GM23338 (cell line): Measurements from ENCODE around the gene TRMT2A. TPM values are rescaled to one million over a fixed set of nuclear protein-coding genes. Genes with fewer than 3 reads are reported as not detected.

ENCODE experiments used
- ATAC-seq: fragments of 200-7000 bp; cut with Tn5 transposase; 3 replicates; pipeline ENCODE4 v1.9.1; 2020
- DNase-seq: peaks from one replicate; pipeline ENCODE4 v3.0.0-alpha.2; 2015; ENCODE audit warnings: low spot score
- H2AFZ ChIP-seq: fragments of 200-600 bp; sonication (generic); 2 replicates; pipeline ENCODE4 v1.8.0; 2016; ENCODE audit warnings: antibody characterized with exemption, mild to moderate bottlenecking, moderate library complexity
- H3F3A ChIP-seq: fragments of 200-600 bp; sonication (generic); replicated peaks from 2 replicates; pipeline ENCODE4 v1.8.0; 2017; ENCODE audit warnings: antibody characterized with exemption, mixed run types, low read depth
- H3K27ac ChIP-seq: fragments of 200-600 bp; sonication (generic); 2 replicates; pipeline ENCODE4 v1.6.1; 2016; ENCODE audit warnings: low read depth
- H3K27me3 ChIP-seq: fragments of 200-600 bp; sonication (generic); 2 replicates; pipeline ENCODE4 v1.8.0; 2016; ENCODE audit warnings: mild to moderate bottlenecking, mixed run types, moderate library complexity; ENCODE audit not compliant: insufficient read depth
- H3K36me3 ChIP-seq: fragments of 200-600 bp; sonication (generic); 2 replicates; pipeline ENCODE4 v1.8.0; 2016; ENCODE audit warnings: mild to moderate bottlenecking; ENCODE audit not compliant: insufficient read depth
- H3K4me1 ChIP-seq: fragments of 200-600 bp; sonication (generic); 2 replicates; pipeline ENCODE4 v1.8.0; 2016; ENCODE audit warnings: mild to moderate bottlenecking, moderate library complexity; ENCODE audit not compliant: insufficient read depth
- H3K4me2 ChIP-seq: fragments of 200-600 bp; sonication (generic); 2 replicates; pipeline ENCODE4 v1.7.1; 2017; ENCODE audit warnings: mixed run types
- H3K4me3 ChIP-seq: fragments of 200-600 bp; sonication (generic); 2 replicates; pipeline ENCODE4 v1.6.1; 2016; ENCODE audit warnings: mixed run types
- H3K79me2 ChIP-seq: fragments of 200-600 bp; sonication (generic); replicated peaks from 2 replicates; pipeline ENCODE4 v1.8.0; 2017; ENCODE audit warnings: mild to moderate bottlenecking; ENCODE audit not compliant: insufficient read depth
- H3K9me2 ChIP-seq: fragments of 200-600 bp; sonication (generic); 2 replicates; pipeline ENCODE4 v1.8.0; 2017; ENCODE audit not compliant: insufficient read depth
- H4K20me1 ChIP-seq: fragments of 200-600 bp; sonication (generic); replicated peaks from 2 replicates; pipeline ENCODE4 v1.8.0; 2017; ENCODE audit warnings: mild to moderate bottlenecking; ENCODE audit not compliant: insufficient read depth
- H3K27ac Mint-ChIP-seq: 2 replicates; pipeline ENCODE4 v1.8.0; 2020; ENCODE audit warnings: inconsistent platforms, mild to moderate bottlenecking, moderate library complexity, mixed read lengths
- H3K27me3 Mint-ChIP-seq: 3 replicates; pipeline ENCODE4 v1.8.0; 2022; ENCODE audit warnings: low read depth, mild to moderate bottlenecking, moderate library complexity, mixed read lengths, inconsistent platforms; ENCODE audit not compliant: insufficient read depth, poor library complexity
- H3K36me3 Mint-ChIP-seq: 3 replicates; pipeline ENCODE4 v1.8.0; 2021; ENCODE audit warnings: low read depth, mild to moderate bottlenecking, inconsistent platforms, moderate library complexity, mixed read lengths
- H3K4me1 Mint-ChIP-seq: 3 replicates; pipeline ENCODE4 v1.8.0; 2020; ENCODE audit warnings: mild to moderate bottlenecking, inconsistent platforms, mixed read lengths
- H3K4me3 Mint-ChIP-seq: 3 replicates; pipeline ENCODE4 v1.8.0; 2021; ENCODE audit warnings: moderate library complexity, mild to moderate bottlenecking, inconsistent platforms, mixed read lengths
- H3K9me3 Mint-ChIP-seq: 3 replicates; pipeline ENCODE4 v1.8.0; 2020; ENCODE audit warnings: moderate library complexity, mild to moderate bottlenecking, inconsistent platforms, mixed read lengths
- JUNB ChIP-seq: IDR thresholded peaks from one replicate; pipeline ENCODE4 v1.6.1; 2016; ENCODE audit warnings: antibody characterized with exemption; ENCODE audit not compliant: unreplicated experiment
- NANOG ChIP-seq: IDR thresholded peaks from 2 replicates; pipeline ENCODE4 v1.6.1; 2016; ENCODE audit warnings: antibody characterized with exemption, borderline replicate concordance
- POLR2AphosphoS5 ChIP-seq: IDR thresholded peaks from 2 replicates; pipeline ENCODE4 v1.6.1; 2016; ENCODE audit warnings: antibody characterized with exemption, low read depth
- STAT1 ChIP-seq: IDR thresholded peaks from one replicate; pipeline ENCODE4 v1.6.1; 2016; ENCODE audit warnings: antibody characterized with exemption; ENCODE audit not compliant: unreplicated experiment
- ZNF114 ChIP-seq: fragments of 250-450 bp; sonication (Bioruptor Pico); IDR thresholded peaks from 2 replicates; pipeline ENCODE4 v1.5.0; 2020; ENCODE audit warnings: mild to moderate bottlenecking, moderate library complexity
- ZNF331 ChIP-seq: fragments of 250-450 bp; sonication (Bioruptor Pico); IDR thresholded peaks from 2 replicates; pipeline ENCODE4 v1.5.0; 2020; ENCODE audit warnings: low read depth, mild to moderate bottlenecking, moderate library complexity
- ZNF462 ChIP-seq: fragments of 250-450 bp; sonication (Bioruptor Pico); IDR thresholded peaks from 2 replicates; pipeline ENCODE4 v1.5.0; 2020; ENCODE audit warnings: mild to moderate bottlenecking, moderate library complexity
- polyA plus RNA-seq: library from polyadenylated mRNA; unstranded; fragments of >200 nt; fragmentation: Nextera tagmentation; extraction: Ambion mirVana; gene quantifications from 2 replicates; pipeline ENCODE4 v1.2.1, GENCODE V29; 2016
- total RNA-seq: library from RNA; depleted of rRNA; stranded (reverse); fragments of >200 nt; shearing (Covaris generic); gene quantifications from 2 replicates; pipeline ENCODE4 v1.2.3, GENCODE V29; 2014
- TF ChIP-seq, protein P1 (sequence below): IDR thresholded peaks from one replicate; pipeline ENCODE4 v1.6.1; 2018; ENCODE audit warnings: antibody characterized with exemption; ENCODE audit not compliant: unreplicated experiment

TRMT2A gene
- total and polyA plus RNA-seq, 2 experiments from 2014 or later: 41.3 to 61.3 TPM

- Histone ChIP-seq H3K4me2 (no peak overlapping the region), H4K20me1 (no peaks in the 10 kb centered on the region; the same call in 1 of the 2 replicates), H3K27ac (no peak overlapping the region), H3K4me3 (no peak overlapping the region), H3F3A (no peaks in the 10 kb centered on the region), H3K36me3 (no peaks in the 10 kb centered on the region), H3K27me3 (no peaks in the 10 kb centered on the region), H3K9me2 (no peaks in the 10 kb centered on the region), H3K4me1 (no peaks in the 10 kb centered on the region), H2AFZ (no peak overlapping the region), H3K79me2 (peaks cover 29% of the 10 kb centered on the region)
- peaks cover 2% of the 10 kb centered on the region; the same call in 1 of the 3 replicates for H3K4me1 Mint-ChIP-seq
- no peaks in the 10 kb centered on the region for H3K36me3 Mint-ChIP-seq
- no peak overlapping the region for H3K27ac Mint-ChIP-seq
- DNase-seq (no peak), ATAC-seq (no peak)
- H3K9me3 Mint-ChIP-seq: no peaks in the 10 kb centered on the region
- TF ChIP-seq, protein P1, sequence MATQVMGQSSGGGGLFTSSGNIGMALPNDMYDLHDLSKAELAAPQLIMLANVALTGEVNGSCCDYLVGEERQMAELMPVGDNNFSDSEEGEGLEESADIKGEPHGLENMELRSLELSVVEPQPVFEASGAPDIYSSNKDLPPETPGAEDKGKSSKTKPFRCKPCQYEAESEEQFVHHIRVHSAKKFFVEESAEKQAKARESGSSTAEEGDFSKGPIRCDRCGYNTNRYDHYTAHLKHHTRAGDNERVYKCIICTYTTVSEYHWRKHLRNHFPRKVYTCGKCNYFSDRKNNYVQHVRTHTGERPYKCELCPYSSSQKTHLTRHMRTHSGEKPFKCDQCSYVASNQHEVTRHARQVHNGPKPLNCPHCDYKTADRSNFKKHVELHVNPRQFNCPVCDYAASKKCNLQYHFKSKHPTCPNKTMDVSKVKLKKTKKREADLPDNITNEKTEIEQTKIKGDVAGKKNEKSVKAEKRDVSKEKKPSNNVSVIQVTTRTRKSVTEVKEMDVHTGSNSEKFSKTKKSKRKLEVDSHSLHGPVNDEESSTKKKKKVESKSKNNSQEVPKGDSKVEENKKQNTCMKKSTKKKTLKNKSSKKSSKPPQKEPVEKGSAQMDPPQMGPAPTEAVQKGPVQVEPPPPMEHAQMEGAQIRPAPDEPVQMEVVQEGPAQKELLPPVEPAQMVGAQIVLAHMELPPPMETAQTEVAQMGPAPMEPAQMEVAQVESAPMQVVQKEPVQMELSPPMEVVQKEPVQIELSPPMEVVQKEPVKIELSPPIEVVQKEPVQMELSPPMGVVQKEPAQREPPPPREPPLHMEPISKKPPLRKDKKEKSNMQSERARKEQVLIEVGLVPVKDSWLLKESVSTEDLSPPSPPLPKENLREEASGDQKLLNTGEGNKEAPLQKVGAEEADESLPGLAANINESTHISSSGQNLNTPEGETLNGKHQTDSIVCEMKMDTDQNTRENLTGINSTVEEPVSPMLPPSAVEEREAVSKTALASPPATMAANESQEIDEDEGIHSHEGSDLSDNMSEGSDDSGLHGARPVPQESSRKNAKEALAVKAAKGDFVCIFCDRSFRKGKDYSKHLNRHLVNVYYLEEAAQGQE: no peak
- H3K4me3 Mint-ChIP-seq: no peak overlapping the region
- peaks cover 14% of the 10 kb centered on the region for H3K27me3 Mint-ChIP-seq
Observed at GRCh38 chr22:20137671-20138416, 20.8 kb upstream of the TRMT2A start.

DNA sequence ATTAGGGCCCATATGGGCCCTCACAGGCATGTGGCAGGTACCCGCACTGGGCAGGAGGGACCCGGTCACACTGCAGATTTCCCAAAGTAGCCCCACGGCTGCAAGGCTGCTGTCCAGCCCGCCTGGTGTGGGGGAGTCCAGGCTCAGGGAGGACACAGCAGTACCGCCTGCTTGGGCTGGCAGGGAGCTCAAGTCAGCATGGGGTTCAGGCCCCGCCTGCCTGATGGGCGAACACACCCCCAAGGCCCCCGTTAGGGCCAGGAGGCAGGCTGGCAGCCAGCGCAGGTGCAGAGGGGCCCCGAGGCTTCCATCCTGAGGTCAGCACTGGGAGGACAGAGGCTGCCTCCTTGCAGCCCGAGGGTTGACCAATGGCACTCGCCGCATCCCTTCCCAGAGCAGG is 20.1 kb upstream of the TRMT2A start:
- no peaks in the 10 kb centered on the region for H3K36me3 Mint-ChIP-seq
- H3K9me3 Mint-ChIP-seq: no peaks in the 10 kb centered on the region
- no peak overlapping the region for H3K27ac Mint-ChIP-seq
- Histone ChIP-seq H3K4me1 (no peaks in the 10 kb centered on the region; the same call in 1 of the 2 replicates), H3K27me3 (no peaks in the 10 kb centered on the region), H4K20me1 (no peaks in the 10 kb centered on the region; the same call in 1 of the 2 replicates), H2AFZ (no peak overlapping the region), H3K9me2 (no peaks in the 10 kb centered on the region), H3K36me3 (no peaks in the 10 kb centered on the region), H3F3A (no peaks in the 10 kb centered on the region), H3K4me3 (no peak overlapping the region), H3K79me2 (peaks cover 35% of the 10 kb centered on the region), H3K27ac (no peak overlapping the region), H3K4me2 (no peak overlapping the region)
- DNase-seq (no peak), ATAC-seq (no peak)
- H3K27me3 Mint-ChIP-seq: peaks cover 14% of the 10 kb centered on the region
- H3K4me1 Mint-ChIP-seq: peaks cover 2% of the 10 kb centered on the region; the same call in 1 of the 3 replicates
- TF ChIP-seq ZNF462 (CRISPR knock-in tag) (no peak), ZNF331 (CRISPR knock-in tag) (no peak), JUNB (no peak), STAT1 (no peak), ZNF114 (CRISPR knock-in tag) (no peak), POLR2AphosphoS5 (no peak), NANOG (no peak)
- no peak overlapping the region for H3K4me3 Mint-ChIP-seq
